GM12865 (cell line): ENCODE results near the gene HSPA1A.

ENCODE experiments used
- DNase-seq: peaks from one replicate; pipeline ENCODE4 v3.0.0; 2010; ENCODE audit warnings: low read depth
- H3K4me3 ChIP-seq: 2 replicates; pipeline ENCODE4 v1.5.1; 2011; ENCODE audit warnings: mild to moderate bottlenecking, low read depth, low read length, control low read depth
- TF ChIP-seq, protein P1 (sequence below): IDR thresholded peaks from 2 replicates; pipeline ENCODE4 v1.5.1; 2011; ENCODE audit warnings: low read length, control low read depth, low read depth, inconsistent platforms; ENCODE audit not compliant: insufficient read depth; ENCODE audit errors: missing control alignments

The HSPA1A gene

DNA sequence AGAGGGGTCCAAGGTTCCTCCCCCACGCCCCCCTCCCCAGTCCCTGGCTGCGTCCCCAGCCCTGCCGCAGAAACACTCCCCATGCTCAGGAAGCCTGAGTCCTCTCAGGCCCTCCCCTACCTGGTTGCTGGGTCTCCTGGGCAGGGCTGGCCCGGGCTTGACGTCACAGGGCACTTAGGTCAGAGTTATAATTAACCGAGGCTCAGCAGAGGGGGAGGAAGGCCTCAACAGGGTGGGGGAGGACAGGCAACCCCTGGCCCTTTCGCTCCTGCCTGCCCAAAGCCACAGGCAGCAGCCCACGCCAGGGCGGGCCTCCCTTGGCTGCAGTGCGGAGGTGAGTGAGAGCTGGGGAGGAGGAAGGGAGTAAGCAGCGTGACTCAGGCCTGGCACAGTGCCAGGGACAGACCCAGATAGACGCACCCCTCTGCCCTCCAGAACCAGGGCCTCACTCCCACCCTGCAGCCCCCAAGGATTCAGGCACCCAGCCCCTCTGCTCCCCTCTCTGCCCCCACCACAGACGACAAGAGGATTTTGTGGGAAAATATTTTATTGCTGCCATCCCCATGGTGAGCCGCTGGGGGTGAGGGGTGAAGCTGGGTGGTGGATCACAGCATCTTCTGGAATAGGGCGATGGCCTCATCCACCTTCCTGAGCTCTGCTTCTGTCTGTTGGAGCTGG lies 38.2 kb upstream of the HSPA1A start, which contains the start of gene VWA7:
VWA7 (minus strand) TSS at position 340 of the 678 bp plus-strand sequence. CDS start 549 bp downstream, outside the sequence.
- H3K4me3 ChIP-seq = no peak within 1 kb of the TSS
- TF ChIP-seq, protein P1, sequence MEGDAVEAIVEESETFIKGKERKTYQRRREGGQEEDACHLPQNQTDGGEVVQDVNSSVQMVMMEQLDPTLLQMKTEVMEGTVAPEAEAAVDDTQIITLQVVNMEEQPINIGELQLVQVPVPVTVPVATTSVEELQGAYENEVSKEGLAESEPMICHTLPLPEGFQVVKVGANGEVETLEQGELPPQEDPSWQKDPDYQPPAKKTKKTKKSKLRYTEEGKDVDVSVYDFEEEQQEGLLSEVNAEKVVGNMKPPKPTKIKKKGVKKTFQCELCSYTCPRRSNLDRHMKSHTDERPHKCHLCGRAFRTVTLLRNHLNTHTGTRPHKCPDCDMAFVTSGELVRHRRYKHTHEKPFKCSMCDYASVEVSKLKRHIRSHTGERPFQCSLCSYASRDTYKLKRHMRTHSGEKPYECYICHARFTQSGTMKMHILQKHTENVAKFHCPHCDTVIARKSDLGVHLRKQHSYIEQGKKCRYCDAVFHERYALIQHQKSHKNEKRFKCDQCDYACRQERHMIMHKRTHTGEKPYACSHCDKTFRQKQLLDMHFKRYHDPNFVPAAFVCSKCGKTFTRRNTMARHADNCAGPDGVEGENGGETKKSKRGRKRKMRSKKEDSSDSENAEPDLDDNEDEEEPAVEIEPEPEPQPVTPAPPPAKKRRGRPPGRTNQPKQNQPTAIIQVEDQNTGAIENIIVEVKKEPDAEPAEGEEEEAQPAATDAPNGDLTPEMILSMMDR = no peak
- peak; percentile 83 for DNase-seq

- DNase-seq = no peak
- TF ChIP-seq, protein P1 = no peak
- H3K4me3 ChIP-seq = no peak overlapping the region
Measured at GRCh38 chr6:31777667-31778050, 37.7 kb upstream of the HSPA1A start.

DNA sequence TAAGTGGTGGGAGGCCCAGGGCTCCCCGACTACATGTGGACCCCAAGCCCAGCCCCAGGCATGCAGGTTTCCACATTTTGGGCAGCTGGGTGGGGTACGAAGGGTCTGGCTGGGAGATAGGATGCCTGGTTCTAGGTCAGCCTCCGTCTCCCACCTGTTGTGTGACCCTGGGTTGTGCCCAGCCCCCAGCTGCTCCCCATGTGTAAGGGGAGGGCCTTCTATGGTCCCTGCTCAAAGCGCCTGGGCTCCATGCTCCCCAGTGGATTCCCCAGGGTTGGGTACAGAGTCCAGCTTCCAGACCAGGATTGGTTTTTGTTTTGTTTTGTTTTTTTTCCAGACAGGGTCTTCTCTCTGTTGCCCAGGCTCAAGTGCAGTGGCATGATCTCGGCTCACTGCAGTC lies 37.1 kb upstream of the HSPA1A start:
- TF ChIP-seq, protein P1 = no peak
- no peak overlapping the region for H3K4me3 ChIP-seq
- DNase-seq = no peak

- DNase-seq = no peak
- H3K4me3 ChIP-seq = no peak overlapping the region
Measured at GRCh38 chr6:31778999-31779885, 36.1 kb upstream of the HSPA1A start.

DNA sequence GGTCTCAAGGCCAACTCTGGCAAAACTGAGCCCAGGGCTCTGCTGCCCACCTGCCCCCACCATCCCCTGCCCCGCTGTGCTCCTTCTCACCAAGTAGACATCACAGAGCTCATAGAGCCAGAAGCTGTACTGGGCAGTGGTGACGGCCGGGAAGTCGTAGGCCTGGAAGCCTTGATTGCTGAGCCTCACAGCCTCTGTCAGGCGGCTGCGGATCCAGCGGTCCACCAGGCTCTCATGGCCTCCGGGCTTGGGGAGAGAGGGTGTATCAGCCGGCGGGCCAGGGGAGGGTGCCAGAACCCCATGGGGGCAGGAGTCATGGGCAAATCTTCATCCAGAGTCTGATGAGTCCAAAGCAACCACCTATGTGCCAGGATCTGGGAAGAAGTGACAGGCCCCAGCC lies 35.4 kb upstream of the HSPA1A start:
- TF ChIP-seq, protein P1 = no peak
- no peak for DNase-seq
- no peak overlapping the region for H3K4me3 ChIP-seq

More at GRCh38 chr6:31778999-31779885, 36.1 kb upstream of the HSPA1A start:
- TF ChIP-seq, protein P1 = no peak

- TF ChIP-seq, protein P1 = no peak
- DNase-seq = no peak
- no peak overlapping the region for H3K4me3 ChIP-seq
Measured at GRCh38 chr6:31780507-31781243, 34.7 kb upstream of the HSPA1A start.
